NCI-H2171 treated with DMSO at 0.1 percent for 48 hours (cell line): ENCODE measurements around the gene AOPEP.

Source experiments
- DNase-seq: peaks from one replicate; lab custom pipeline; 2025; lab: John Stamatoyannopoulos, UW

Gene AOPEP

DNA sequence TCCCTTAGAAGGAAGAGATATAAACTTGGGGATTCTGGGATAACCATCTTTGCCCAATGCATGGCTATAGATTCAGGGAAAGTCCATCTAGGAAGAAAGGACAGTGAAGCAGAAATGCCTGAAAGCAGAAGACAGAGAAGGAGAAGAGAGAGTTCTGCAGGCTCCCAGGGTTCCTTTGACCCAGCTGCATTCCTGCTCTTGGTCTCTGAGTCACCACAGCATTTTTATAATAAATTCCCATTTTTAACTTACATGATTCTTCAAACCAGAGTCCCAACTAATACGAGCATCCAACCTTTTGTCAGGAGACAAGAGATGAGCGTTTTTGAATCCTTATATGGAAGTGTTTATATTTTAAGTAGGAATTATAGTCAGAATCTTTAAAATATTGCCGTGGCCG is 12.0 kb upstream of the AOPEP start:
- no peak for DNase-seq

DNA sequence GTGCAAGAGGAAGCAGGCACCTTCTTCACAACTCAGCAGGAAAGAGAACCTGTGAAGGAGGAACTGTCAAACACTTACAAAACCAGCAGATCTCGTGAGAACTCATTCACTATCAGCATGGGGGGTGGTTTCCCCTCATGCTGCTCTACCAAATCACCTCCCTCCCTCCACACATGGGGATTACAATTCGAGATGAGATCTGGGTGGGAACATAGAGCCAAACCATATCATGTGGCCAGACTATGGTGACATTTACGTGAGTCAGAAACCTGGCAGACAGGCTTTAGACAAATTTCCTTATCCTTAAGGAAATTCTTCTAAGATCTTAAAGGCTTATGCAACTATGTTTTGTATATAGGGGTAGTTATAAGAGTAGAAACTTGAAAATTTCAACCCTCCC is 8.7 kb upstream of the AOPEP start:
- DNase-seq, result no peak

DNA sequence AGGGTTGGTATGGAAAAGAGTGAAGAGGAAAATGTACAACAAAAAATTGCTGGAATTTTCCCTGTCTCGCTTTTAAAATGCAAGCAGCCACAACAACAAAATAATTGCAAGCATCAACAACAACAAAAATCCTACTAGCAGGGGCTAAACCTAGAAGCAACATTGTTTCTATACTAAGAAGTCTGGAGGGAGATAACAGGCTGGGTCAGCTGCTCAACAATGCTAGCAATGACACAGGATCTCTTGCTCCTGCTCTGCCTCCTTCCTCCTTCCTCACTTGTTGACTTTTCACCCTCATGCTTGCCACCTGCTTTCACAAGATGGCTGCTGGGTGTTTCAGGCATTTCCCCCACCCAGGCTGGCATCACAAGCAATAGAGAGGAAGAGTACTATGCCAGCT is 7.6 kb upstream of the AOPEP start:
- DNase-seq, result no peak

DNA sequence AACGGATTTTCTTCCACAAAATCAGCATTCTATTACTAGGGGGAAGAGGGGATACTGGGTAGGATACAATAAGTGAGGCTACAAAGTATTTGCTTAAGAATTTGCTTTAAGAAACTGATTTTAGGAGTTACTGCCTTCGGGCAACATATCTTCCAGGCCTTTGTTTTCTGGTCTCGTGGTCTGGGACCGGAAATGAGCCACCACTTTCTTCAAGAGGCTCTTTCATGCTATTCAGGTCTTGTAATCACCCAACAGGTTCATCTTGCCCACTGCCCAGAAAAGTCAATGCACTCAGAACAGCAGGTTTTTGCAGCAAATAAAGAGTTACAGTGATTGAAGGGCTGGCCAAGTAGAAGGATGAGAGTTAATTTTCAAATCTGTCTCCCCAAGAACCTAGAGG is 6.6 kb upstream of the AOPEP start:
- DNase-seq, result no peak

DNA sequence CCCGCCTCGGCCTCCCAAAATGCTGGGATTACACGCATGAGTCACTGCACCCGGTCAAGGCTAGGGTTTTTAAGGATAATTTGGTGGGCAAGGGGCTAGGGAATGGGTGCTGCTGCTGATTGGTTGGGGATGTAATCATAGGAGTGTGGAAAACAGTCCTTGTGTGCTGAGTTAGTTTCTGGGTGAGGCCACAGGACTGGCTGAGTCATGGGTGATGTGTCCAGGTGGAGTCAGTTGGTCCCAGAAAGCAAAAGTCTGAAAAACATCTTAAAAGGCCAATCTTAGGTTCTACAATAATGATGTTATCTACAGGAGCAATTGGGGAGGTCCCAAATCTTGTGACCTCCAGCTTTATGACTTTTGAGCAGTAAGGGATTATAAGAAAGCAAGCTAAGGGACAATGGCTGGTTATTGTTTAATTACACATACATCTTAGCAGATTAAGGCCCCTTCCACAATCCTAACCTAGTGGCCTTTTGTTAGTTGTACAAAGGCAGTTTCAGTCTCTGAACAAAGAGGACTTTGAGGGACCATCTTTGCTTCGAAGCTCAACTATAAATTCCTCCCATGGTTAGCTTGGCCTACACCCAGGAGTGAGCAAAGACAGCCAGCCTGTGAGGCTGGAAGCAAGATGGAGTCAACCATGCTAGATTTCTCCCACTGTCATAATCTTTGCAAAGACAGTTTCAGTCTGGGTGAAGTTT is 5.5 kb upstream of the AOPEP start:
- DNase-seq, result no peak

DNA sequence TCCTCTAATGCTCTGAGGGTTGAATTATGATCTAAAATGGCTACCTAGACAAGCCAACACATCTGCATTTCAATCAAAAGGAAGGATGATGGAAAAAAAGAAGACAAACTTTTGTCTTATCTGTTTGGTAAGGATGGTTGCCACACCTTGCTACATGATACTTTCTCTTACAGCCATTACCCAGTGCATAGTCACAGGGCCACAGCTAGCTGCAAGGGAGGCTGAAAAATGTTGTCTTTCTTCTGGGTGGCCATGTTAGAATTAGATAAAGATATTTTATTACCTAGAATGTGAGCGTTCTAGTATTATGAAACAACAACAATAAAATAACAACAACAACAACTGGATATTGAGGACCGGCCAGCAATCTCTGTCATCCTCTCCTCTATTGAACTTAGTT is 4.7 kb upstream of the AOPEP start:
- no peak for DNase-seq

DNA sequence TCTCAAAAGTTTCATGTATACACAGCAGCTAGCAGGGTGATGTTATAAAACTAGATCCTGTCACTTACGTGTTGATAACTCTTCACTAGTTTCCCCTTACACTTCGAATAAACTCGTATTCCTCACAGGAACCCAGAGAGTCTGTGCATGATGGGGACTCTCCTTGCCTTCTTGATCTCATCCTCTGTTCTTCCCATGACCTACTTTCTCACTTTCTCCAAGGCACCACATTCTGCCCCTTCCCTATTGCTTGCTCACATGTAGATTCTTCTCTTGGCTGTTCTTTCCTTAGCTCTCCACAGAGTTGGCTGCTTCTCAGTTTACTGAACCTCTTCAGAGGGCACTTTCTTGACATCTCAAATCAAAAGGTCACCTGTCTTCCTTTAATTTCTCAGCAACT is 1.2 kb upstream of the AOPEP start:
- no peak for DNase-seq

DNA sequence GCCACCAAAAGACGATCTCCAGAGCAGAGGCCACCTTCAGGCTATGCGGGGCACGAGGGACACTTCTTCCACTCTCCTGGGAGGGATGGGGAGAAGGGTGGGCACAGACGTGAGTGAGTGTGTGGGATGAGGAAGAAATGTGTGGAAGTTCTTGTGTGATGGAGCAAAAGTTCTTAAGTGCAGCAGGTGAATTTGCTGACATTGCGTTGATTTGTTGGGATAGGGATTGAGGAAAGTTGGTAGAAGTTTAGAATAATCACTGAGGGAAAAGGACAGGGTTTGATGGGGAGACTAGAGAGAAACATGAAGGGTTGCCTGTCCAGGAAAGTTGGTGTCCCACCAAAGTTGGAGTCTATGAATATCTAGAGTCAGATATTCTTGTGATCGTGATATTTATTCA is 2.2 kb downstream of the AOPEP start:
- no peak for DNase-seq

DNA sequence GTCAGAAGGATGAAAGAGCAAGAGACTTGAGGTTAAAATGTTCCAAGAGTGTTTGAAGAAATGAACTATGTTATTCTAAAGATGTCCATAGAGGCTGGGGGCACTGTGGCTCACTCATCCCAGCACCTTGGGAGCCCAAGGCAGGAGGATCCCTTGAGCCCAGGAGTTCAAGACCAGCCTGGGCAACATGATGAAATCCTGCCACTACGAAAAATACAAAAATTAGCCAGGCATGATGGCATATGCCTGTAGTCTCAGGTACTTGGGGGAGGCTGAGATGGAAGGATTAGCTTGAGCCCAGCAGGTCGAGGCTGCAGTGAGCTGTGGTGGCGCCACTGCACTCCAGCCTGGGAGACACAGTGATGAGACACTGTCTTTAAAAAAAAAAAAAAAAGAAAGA is 2.7 kb downstream of the AOPEP start:
- DNase-seq, result no peak

DNA sequence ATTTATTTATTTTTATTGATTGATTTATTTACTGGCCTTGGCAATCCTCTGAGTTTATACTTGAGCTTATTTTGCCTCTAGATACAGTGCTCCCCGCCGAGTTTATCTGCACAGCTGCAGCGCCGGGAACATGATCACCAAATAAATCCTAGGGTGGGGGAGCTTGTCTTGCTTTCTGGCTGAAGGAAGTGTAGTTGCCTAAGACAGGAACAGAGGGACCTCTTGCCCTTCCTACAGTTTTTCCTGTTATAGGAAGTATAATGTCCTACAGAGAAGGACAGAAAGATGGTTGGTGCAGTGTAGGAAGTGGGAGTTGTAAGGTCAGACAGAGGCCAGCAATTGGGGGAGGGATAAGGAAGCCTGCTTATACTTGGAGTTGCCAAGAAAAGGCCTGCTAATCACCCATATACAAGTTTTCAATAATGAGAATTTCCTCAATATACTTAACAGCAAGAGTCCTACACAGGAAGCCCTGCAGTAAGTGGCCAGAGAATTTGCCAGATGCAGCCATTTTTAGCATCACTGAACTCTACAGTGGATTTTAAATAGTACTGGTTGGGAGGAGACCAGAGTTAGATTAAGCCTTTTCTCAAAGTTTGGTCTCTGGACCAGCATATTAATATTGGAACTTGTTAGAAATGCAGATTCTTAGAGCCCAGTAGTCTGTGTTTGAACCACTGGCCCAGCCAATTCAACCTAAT is 7.7 kb downstream of the AOPEP start:
- no peak for DNase-seq

DNA sequence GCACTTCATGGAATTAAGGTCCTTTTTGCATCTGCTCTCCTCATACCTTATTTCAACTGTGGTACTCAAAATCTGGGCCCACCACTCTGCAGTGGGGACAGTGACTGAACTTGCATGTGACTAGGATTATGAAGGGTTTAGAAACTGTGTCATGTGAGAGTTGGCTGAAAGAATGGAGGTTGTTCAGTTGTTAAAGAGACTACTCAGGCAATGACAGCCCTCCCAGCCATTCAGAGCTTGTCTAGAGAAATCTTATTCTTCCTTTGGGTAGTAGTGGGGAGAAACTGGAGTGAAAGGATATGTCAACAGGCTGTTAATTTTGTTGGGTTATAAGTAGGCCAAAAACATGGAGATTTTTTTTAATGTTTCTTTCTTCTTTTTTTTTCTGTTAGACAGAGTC is 10.3 kb downstream of the AOPEP start:
- DNase-seq, result no peak

DNA sequence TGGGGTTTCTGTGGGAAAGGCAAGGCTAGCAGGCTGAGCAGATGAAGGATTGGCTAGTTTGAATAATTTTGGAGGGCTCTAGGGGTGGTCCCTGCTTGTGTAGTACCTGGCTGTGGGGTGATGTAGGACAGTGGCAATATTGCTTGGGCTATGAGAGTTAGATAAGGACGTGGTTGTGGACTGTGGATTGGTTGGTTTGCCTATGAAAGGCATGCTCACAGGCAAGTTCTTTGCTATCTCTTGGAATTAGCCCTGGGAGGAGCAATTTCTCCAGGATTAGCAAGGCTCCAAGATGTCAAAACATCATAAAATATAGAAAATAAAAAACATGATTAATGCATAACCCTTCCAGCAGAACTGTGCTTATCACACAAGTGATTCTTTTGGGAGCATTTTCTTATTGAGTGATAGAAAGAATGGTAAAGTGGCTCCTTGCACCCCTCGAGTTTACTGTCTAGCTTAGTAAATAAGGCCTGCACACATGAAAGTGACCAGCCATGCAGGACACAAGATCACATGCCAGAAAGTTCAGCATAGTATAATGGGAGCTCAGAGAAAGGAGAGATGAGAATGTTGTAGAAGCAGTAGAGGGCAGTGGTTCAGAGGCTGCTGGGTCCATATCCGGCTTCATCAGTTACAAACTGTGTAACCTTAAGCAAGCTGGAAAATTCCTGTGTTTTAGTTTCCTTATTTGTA is 13.8 kb downstream of the AOPEP start:
- DNase-seq, result no peak

DNA sequence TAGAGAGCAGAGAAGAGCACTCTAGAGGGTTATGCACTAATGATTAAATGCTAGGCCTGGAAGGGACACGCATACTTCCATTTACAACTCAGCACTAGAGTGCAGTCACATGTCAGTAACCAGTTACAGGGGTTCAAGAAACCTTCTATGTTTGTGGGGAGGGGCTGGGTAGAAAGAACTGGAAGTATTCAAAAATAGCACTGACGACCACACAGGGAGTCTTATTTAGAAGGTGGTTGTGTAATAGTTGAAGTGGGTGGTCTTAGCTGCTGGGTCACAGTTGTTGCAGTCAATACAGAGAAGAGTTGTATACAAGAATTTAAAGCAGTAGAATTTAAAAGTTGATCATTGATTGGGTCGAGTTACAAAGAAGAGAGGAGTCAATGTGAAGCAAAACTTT is 15.4 kb downstream of the AOPEP start:
- no peak for DNase-seq

DNA sequence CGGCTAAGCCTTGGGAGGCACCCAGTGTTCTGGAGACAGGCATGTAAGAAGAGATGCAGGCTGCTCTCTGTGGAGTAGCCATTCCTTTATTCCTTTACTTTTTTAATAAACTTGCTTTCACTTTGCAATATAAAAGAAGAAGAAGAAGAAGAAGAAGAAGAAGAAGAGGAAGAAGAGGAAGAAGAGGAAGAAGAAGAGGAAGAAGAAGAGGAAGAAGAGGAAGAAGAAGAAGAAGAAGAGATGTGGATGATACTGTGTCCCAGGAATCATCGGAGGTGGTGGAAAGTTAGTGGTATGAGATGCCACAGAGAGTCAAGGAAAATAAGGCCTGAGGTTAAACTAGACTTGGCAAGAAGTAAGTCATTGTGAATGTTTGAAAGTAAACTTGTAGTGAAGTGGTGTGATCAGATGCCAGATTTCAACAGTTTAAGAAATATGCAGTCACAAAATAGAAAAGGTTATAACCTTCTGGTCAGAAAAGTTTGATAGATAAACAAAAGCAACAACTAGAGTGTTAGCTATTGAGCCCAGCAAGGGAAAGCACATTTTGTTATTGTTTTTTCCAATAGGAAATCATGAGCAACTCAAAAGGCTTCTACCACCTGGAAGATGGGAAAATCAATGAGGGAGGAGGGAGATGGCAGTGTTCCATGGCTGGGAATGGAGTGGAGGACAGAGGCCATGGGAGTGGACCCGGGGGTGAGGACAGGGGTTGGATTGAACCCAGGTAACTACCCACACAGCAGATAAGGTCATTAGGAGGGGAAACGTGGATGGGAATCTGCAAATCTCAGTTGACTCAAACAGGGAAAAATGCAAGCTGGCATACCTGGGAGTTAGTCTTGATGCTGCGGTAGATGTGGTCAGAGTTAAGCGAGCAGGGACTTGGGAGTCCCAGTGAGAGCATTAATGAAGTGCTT is 16.8 kb downstream of the AOPEP start:
- DNase-seq, result no peak

DNA sequence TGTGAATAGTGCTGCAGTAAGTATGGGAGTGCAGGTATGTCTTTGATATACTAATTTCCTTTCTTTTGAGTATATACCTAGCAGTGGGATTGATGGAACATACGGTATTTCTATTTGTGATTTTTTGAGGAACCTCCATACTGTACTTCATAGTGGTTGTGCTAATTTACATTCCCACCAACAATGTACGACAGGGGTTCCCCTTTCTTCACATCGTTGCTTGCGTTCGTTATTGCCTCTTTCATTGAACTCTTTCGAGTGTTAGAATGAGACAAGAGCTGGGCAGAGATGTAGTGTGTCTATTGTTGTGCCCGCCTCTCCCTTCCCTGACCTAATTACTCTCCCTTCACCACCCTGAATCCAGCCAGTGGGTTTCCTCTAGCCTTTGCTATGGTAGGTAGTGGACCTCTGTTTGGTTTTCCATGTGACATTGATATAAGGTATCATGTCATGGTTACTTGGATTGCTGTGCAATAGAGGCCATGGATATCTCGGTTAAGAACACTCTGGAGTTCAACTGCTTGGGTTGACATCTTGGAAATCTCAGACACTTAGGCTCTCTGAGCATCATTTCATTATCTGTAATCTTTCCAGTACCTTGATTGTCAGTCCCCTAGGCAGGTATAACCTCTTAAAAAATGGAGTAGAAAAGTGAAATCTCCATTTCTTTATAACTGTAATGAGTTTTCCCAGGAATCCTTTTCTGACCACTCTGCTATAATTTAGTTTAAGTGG is 19.5 kb downstream of the AOPEP start:
- DNase-seq, result no peak

DNA sequence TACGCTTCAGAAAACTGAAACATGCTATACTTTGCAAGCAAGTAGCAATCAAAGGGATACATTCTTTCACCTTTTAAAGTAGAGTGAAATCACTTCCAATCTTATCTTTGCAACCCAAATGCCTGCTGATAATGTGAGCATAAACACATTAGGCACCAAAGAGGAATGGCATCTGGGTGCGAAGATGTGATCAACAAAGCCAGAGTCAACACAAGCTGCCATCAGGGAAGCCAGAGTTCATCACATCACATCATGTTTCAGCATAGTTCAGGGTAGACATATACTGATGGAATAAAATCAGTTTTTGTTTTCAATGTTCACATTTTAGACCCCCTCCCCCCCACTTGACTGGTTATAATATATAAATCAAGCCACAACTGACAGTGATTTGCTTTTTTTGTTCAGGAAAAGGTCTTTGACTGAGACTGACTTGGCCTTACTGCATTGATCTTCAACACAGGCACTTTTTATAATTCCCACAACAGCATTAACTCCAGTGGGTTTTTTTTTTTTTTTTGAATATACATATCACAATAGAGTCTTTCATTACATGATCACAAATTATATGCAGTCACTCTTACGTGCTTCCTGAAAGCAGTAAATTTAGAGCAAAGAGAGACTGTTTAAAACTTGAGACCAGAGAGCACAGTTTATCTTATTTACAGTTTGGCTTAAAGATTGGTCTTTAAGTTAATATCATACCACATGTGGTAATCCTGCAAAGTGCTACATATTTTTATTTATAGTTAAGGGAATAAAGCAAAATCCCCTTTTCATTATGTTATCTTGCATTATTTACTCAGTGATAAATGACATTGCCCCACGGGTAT is 20.3 kb downstream of the AOPEP start:
- no peak for DNase-seq

DNA sequence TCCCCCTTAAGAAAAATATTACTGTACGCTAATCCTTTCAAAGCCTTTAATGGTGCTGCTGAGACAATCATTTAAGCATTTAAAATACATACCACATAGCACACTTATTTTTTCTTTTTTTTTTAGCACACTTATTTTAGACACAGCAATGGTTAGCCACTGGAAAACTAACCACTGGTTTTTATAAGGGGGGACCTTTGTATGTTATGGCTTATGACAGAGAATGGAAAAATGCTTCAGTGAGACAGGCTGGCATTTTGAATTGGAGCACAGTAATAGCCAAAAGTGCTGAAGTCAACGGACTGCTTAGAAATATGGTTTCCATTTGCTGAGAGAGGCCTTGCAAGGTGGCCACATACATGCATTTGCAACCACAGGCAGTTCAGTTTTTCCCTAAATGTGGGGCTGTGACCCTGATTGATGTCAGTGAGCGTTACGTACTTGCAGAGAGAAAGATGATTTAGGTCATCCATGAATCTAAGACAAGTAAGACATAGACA is 28.5 kb downstream of the AOPEP start:
- DNase-seq, result no peak

DNA sequence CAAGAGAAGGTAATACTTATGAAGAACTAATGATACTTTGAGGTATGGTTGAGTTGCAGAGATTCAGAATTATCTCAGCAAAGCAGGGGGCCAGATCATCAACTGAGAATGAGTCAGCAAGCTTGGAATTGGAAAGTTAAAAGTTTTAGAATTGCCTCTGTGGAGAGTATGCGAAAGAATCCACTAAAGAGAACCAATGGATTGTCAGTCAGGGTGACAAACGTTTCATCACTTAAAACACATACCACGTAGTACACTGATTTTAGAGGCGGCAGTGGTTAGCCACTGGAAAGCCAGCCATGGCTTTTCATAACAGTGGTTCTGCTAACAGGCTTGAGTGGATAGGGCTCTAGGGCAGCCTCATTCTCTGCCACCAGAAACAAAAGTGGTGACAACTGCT is 30.7 kb downstream of the AOPEP start:
- DNase-seq, result no peak

DNA sequence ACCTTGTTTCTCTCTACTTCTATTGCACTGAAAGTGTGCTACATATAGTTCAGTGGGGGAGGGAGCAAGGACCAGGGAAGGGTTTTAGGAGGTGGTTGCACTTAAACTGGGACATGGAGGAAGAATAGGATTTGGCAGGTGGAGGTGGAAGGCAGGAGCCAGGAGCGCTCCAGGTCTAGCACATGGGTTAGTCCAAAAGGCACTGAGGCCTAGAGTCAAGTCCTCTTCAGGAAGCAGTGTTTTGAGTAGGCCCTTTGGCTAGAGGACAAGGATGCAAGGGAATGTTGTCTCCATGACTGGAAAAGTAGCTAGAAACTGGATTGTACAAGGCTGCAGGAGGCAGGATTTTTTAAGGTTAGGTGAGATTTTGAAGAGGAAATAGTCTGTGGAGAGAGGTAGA is 31.5 kb downstream of the AOPEP start:
- no peak for DNase-seq

DNA sequence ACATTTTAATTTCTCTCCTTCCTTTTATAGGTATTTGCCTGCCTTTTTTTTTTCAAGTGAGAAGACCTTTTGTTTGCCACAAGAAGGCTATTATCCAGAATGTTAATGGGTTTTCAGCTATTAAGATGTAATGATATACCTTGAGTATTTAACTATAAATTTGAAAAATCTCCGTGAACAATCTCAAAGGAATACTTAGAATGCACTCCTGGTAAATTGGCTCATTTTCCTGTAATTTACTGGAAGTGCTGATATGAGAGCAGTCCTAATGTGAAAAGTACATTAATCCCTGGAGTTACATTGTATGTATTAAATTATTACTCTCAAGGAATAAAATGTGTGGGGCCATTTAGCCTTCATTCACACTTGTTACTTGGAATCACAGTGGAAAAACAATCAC is 32.4 kb downstream of the AOPEP start:
- no peak for DNase-seq

DNA sequence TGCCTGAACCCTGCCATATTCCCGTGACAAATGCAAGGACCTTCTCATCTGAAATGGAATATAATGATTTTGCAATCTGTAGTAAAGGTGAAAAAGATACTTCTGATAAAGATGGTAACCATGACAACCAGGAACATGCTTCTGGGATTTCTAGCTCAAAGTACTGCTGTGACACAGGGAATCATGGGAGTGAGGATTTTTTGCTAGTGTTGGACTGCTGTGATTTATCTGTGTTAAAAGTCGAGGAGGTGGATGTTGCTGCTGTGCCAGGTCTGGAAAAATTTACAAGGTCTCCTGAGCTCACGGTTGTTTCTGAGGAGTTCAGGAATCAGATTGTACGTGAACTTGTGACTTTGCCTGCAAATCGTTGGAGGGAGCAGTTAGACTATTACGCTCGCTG is 33.5 kb downstream of the AOPEP start:
- no peak for DNase-seq
